NCI-H1105 (cell line): ENCODE data around the gene FAM163A.
A peak's percentile ranks its signal among the peaks of the same experiment; 100 is the strongest.

Experiments used
- DNase-seq: peaks from one replicate; lab custom pipeline; 2025; lab: John Stamatoyannopoulos, UW

The FAM163A gene

GRCh38 chr1:179750630-179751029, 7.5 kb downstream of the FAM163A start:
- no peak for DNase-seq

GRCh38 chr1:179753061-179753460, 10.0 kb downstream of the FAM163A start:
- no peak for DNase-seq

GRCh38 chr1:179754041-179754624, 11.0 kb downstream of the FAM163A start:
- DNase-seq, result no peak

- DNase-seq, result no peak
These were observed 14.8 kb downstream of the FAM163A start for GRCh38 chr1:179757933-179758332.

GRCh38 chr1:179760521-179760920, 17.4 kb downstream of the FAM163A start:
- DNase-seq, result no peak

GRCh38 chr1:179761296-179761695, 18.2 kb downstream of the FAM163A start:
- no peak for DNase-seq

GRCh38 chr1:179761846-179762640, 19.0 kb downstream of the FAM163A start:
- no peak for DNase-seq

- no peak for DNase-seq
These were observed 24.1 kb downstream of the FAM163A start for GRCh38 chr1:179767177-179767581.

- no peak for DNase-seq
These were observed 24.9 kb downstream of the FAM163A start for GRCh38 chr1:179767996-179768395.

- no peak for DNase-seq
These were observed 27.9 kb downstream of the FAM163A start for GRCh38 chr1:179770887-179771502.

- DNase-seq, result no peak
These were observed 30.2 kb downstream of the FAM163A start for GRCh38 chr1:179773264-179773663.

GRCh38 chr1:179774000-179774399, 30.9 kb downstream of the FAM163A start:
- no peak for DNase-seq

GRCh38 chr1:179774566-179774965, 31.5 kb downstream of the FAM163A start:
- no peak for DNase-seq

- no peak for DNase-seq
These were observed 31.9 kb downstream of the FAM163A start for GRCh38 chr1:179775009-179775408.

GRCh38 chr1:179776831-179777230, 33.7 kb downstream of the FAM163A start:
- no peak for DNase-seq

- DNase-seq, result no peak
These were observed 34.6 kb downstream of the FAM163A start for GRCh38 chr1:179777731-179778130.

- DNase-seq, result no peak
These were observed 36.7 kb downstream of the FAM163A start for GRCh38 chr1:179779645-179780272.

- DNase-seq, result no peak
These were observed 38.9 kb downstream of the FAM163A start for GRCh38 chr1:179781962-179782361.

- no peak for DNase-seq
These were observed 41.9 kb downstream of the FAM163A start for GRCh38 chr1:179785031-179785431.

GRCh38 chr1:179785728-179786127, 42.6 kb downstream of the FAM163A start:
- DNase-seq, result no peak

GRCh38 chr1:179786815-179787685, 44.0 kb downstream of the FAM163A start:
- DNase-seq, result peak; percentile 79

GRCh38 chr1:179788259-179788658, 45.2 kb downstream of the FAM163A start:
- no peak for DNase-seq
